Measurements from ENCODE around the gene CORO1C. TPM values are rescaled to one million over a fixed set of nuclear protein-coding genes. Genes with fewer than 3 reads are reported as not detected.

CORO1C gene
- 170 and 172 TPM in 2 replicates for total RNA-seq (2014; rRNA removed; shearing (Covaris generic))
- 401 and 403 TPM in 2 replicates for polyA plus RNA-seq (2016; fragmentation: Nextera tagmentation; extraction: Ambion mirVana)

DNA sequence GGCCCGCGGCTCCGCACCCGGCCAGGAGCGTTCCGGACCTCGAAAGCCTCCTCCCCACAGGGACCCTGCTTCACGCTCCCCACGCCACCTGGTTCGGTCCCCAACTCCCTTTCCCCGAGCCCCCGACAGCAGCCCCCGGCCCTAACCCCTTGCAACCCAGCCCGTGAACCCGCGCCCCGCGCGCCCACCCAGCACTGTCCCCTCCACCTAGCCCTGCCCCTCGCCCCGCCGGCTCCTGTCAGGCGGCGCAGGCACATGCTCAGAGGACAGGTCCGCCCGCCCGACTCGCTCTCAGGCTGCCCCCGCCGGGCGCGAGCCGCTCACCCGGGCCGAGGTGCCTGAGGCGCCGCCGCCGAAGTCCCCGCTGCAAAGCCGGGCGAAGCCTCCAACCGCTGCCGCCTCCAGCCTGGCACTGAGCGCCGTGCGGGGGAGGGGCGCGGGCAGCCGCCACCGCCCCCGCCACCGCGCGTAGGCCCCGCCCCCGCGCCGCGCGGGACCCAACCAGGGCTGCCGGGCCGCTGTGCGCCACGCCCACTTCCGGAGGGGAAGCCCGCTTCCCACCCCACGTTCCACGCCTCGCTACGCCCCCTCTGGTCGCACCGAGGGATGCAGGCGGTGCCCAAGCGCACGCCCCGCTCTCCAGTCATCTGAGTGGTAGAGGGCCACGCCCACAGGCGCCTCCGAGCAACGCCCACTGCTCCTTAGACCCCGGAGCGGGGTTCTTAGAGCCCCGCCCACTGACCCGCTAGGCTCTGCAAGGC is at the start of gene CORO1C:
TSS of gene CORO1C (minus strand) at position 414 of the 761 bp plus-strand sequence. CDS start 30,200 bp downstream, outside the sequence.
- WGBS, 2 experiments (ENCODE audit: low coverage in 1 of 2, low lambda C conversion rate in 2 of 2, missing lambda C conversion rate in 2 of 2) = 0 to 1% methylated on average over 32 to 64 of the region's 85 CpGs
- no peak for TF ChIP-seq EZH2 (IDR thresholded peaks at IDR 0.05; ENCODE audit: insufficient read depth, poor library complexity, severe bottlenecking)
- TF ChIP-seq EZH2phosphoT487 (IDR thresholded peaks at IDR 0.05; ENCODE audit: insufficient read depth, low read depth) = no peak

DNA sequence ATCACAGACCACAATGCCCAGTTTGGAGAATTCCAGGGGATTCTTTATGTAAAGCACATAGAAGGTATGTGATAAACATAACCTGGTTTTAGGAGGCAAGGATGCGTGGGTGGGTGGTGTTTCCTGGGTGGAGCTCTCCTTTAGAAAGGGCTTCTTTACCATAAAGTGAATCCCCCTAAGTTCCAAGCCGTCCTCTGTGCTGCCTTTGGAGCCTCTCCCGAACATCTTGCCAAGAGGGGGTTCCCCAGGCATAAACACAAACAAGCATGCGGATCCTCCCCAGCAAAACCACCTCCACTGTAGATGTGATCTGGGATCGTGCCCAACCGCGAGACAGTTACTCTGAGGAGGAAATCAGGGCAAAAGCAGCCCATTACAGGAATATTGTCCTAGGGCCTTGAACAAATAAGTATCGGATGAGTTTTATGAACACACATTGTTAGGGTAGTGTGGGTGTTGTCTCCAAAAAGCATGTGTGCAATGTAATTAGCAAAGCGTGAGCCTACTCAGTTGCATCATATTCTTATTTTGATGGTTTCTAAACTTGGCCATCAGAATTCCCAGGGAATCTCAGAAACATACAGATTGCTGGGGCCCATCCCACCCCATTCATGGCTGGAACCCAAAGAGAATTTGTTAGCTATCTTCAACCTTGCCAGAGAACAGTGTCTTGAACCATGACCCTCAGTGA is 48.8 kb upstream of the CORO1C start:
- in situ Hi-C loops (cut with MboI) = no loop called here

More for the DNA sequence above, at the start of gene CORO1C:
- H3K27me3 ChIP-seq (replicated peaks; ENCODE audit: insufficient read depth) = no peaks in the 10 kb centered on the region
- peak within 1 kb of the TSS; percentile 95 for H3K9ac ChIP-seq
- in situ Hi-C loops (cut with MboI) = no loop called here
- H3K4me1 ChIP-seq (ENCODE audit: insufficient read depth) = peaks cover 30% of the 10 kb centered on the region
- H3K4me3 ChIP-seq = peak within 1 kb of the TSS; percentile 89
- H3K36me3 ChIP-seq (ENCODE audit: low read depth) = peaks cover 10% of the 10 kb centered on the region; the same call in 1 of the 2 replicates
- no peaks in the 10 kb centered on the region for H3K9me3 ChIP-seq (ENCODE audit: low read depth)
- H3F3A ChIP-seq (ENCODE audit: insufficient read depth) = peaks cover 56% of the 10 kb centered on the region
- H4K20me1 ChIP-seq (ENCODE audit: insufficient read depth) = no peaks in the 10 kb centered on the region
- peak; percentile 97 for DNase-seq
- H3K4me2 ChIP-seq (ENCODE audit: unreplicated experiment) = peak within 1 kb of the TSS; percentile 100
- H3K9me2 ChIP-seq (ENCODE audit: insufficient read depth) = no peaks in the 10 kb centered on the region
- H3K79me2 ChIP-seq (ENCODE audit: insufficient read depth) = peaks cover 49% of the 10 kb centered on the region
- peak within 1 kb of the TSS; percentile 82 for H2AFZ ChIP-seq
- H3K27ac ChIP-seq = peak within 1 kb of the TSS; percentile 93

DNA sequence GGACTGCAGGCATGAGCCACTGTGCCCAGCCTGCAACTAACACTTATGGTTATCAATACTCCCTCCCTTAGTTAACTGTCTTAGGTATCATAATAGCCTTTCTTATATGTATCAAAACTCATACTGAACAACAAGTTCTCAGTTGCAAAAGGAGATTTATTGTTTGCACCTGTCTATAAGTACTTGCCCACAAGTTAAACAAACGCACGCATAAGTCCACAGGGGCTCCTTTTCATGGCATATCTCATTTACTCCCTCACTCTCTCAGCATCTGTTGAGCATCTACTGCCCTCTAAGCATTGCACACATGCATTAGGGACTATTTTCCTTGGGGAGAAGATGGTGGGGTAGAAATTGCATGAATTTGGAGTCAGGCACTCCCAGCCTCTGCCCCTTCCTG is 46.7 kb upstream of the CORO1C start:
- in situ Hi-C loops (cut with MboI) = no loop called here
- WGBS, 2 experiments (ENCODE audit: low coverage in 1 of 2, low lambda C conversion rate in 2 of 2, missing lambda C conversion rate in 2 of 2) = 97 to 100% methylated on average over 2 of the region's 2 CpGs
- H3K27ac ChIP-seq = no peak overlapping the region
- H3K4me1 ChIP-seq (ENCODE audit: insufficient read depth) = peaks cover 22% of the 10 kb centered on the region
- H3K4me2 ChIP-seq (ENCODE audit: unreplicated experiment) = no peak overlapping the region
- peaks cover 6% of the 10 kb centered on the region; the same call in 1 of the 2 replicates for H3K36me3 ChIP-seq (ENCODE audit: low read depth)
- H4K20me1 ChIP-seq (ENCODE audit: insufficient read depth) = no peaks in the 10 kb centered on the region
- no peaks in the 10 kb centered on the region for H3K9me3 ChIP-seq (ENCODE audit: low read depth)
- TF ChIP-seq EZH2phosphoT487 (IDR thresholded peaks at IDR 0.05; ENCODE audit: insufficient read depth, low read depth) (no peak), EZH2 (IDR thresholded peaks at IDR 0.05; ENCODE audit: insufficient read depth, poor library complexity, severe bottlenecking) (no peak)
- H2AFZ ChIP-seq = no peak overlapping the region
- H3K79me2 ChIP-seq (ENCODE audit: insufficient read depth) = peaks cover 14% of the 10 kb centered on the region; the same call in 1 of the 2 replicates
- H3K4me3 ChIP-seq = no peak overlapping the region
- no peaks in the 10 kb centered on the region for H3K9me2 ChIP-seq (ENCODE audit: insufficient read depth)
- peaks cover 26% of the 10 kb centered on the region for H3F3A ChIP-seq (ENCODE audit: insufficient read depth)
- no peaks in the 10 kb centered on the region for H3K27me3 ChIP-seq (replicated peaks; ENCODE audit: insufficient read depth)
- H3K9ac ChIP-seq = no peak overlapping the region
- DNase-seq = no peak

More for the DNA sequence above, 48.8 kb upstream of the CORO1C start:
- Histone ChIP-seq H3K27me3 (replicated peaks; ENCODE audit: insufficient read depth) (no peaks in the 10 kb centered on the region), H3K36me3 (ENCODE audit: low read depth) (peaks cover 14% of the 10 kb centered on the region; the same call in 1 of the 2 replicates), H3K4me2 (ENCODE audit: unreplicated experiment) (peak overlapping the region; percentile 13), H3F3A (ENCODE audit: insufficient read depth) (peaks cover 35% of the 10 kb centered on the region), H4K20me1 (ENCODE audit: insufficient read depth) (no peaks in the 10 kb centered on the region), H2AFZ (no peak overlapping the region), H3K79me2 (ENCODE audit: insufficient read depth) (peaks cover 30% of the 10 kb centered on the region), H3K9ac (no peak overlapping the region), H3K9me2 (ENCODE audit: insufficient read depth) (no peaks in the 10 kb centered on the region), H3K4me1 (ENCODE audit: insufficient read depth) (peaks cover 19% of the 10 kb centered on the region), H3K4me3 (no peak overlapping the region), H3K27ac (peak overlapping the region; percentile 13), H3K9me3 (ENCODE audit: low read depth) (no peaks in the 10 kb centered on the region)
- peak; percentile 52 for DNase-seq
- TF ChIP-seq EZH2 (IDR thresholded peaks at IDR 0.05; ENCODE audit: insufficient read depth, poor library complexity, severe bottlenecking) (no peak), EZH2phosphoT487 (IDR thresholded peaks at IDR 0.05; ENCODE audit: insufficient read depth, low read depth) (no peak)
- WGBS, 2 experiments (ENCODE audit: low coverage in 1 of 2, low lambda C conversion rate in 2 of 2, missing lambda C conversion rate in 2 of 2) = 32 to 39% methylated on average over 9 of the region's 9 CpGs

DNA sequence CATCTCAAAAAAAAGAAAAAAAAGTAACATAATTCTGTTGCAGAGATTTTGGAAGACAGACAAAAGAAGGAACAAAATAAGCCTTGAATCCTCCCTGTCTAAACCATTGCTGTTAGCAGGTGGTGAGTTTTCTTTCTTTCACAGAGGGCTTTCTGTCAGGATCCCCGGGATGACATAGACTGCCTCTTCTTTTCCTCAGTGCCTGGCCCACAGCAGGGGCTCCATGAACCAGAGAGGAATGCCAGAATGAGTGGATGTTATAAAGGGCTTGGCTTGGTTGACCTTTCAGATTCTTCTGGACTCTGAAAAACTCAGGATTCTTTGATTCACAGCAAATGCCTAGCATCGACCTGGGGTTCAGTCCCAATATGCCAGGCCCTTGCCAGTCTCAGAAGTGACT is 45.8 kb upstream of the CORO1C start:
- Histone ChIP-seq H3F3A (ENCODE audit: insufficient read depth) (peaks cover 23% of the 10 kb centered on the region), H3K79me2 (ENCODE audit: insufficient read depth) (0 out of 2 replicates have a peak, but pooled peaks cover 8% of the 10 kb centered on the region), H4K20me1 (ENCODE audit: insufficient read depth) (no peaks in the 10 kb centered on the region), H2AFZ (no peak overlapping the region), H3K9me3 (ENCODE audit: low read depth) (no peaks in the 10 kb centered on the region), H3K27ac (no peak overlapping the region), H3K36me3 (ENCODE audit: low read depth) (no peaks in the 10 kb centered on the region), H3K9ac (no peak overlapping the region), H3K4me2 (ENCODE audit: unreplicated experiment) (no peak overlapping the region), H3K4me3 (no peak overlapping the region), H3K27me3 (replicated peaks; ENCODE audit: insufficient read depth) (no peaks in the 10 kb centered on the region), H3K9me2 (ENCODE audit: insufficient read depth) (no peaks in the 10 kb centered on the region), H3K4me1 (ENCODE audit: insufficient read depth) (peaks cover 22% of the 10 kb centered on the region)
- in situ Hi-C loops (cut with MboI) = no loop called here
- no peak for DNase-seq
- 68 to 69% methylated on average over 2 of the region's 2 CpGs for WGBS, 2 experiments (ENCODE audit: low coverage in 1 of 2, low lambda C conversion rate in 2 of 2, missing lambda C conversion rate in 2 of 2)
- TF ChIP-seq EZH2phosphoT487 (IDR thresholded peaks at IDR 0.05; ENCODE audit: insufficient read depth, low read depth) (no peak), EZH2 (IDR thresholded peaks at IDR 0.05; ENCODE audit: insufficient read depth, poor library complexity, severe bottlenecking) (no peak)
